H1 (cell line): ENCODE results near the gene UBN2.

Source experiments
- CTCF ChIP-seq, 3 experiments: IDR thresholded peaks; 1 replicate in 2 of 3; 2 replicates in 1 of 3; pipeline versions ENCODE4 v1.5.1 to v1.6.1; 2011; ENCODE audit warnings: low read length in 3 of 3, mild to moderate bottlenecking in 3 of 3, inconsistent platforms in 2 of 3, low read depth in 1 of 3, moderate library complexity in 1 of 3; ENCODE audit not compliant: insufficient read depth in 1 of 3; ENCODE audit errors: control extremely low read depth in 1 of 3
- EZH2 ChIP-seq: fragments of 200-600 bp; sonication (generic); IDR thresholded peaks from 2 replicates; pipeline ENCODE4 v1.7.1; 2012; ENCODE audit warnings: low read depth, mild to moderate bottlenecking, moderate library complexity, low read length, inconsistent platforms; ENCODE audit not compliant: severe bottlenecking
- POLR2A ChIP-seq, 2 experiments: IDR thresholded peaks; 1 replicate in 1 of 2; 2 replicates in 1 of 2; pipeline ENCODE4 v1.6.1; 2011; ENCODE audit warnings: low read depth in 2 of 2, low read length in 2 of 2, mild to moderate bottlenecking in 2 of 2; ENCODE audit errors: control extremely low read depth in 1 of 2

- TF ChIP-seq POLR2A (IDR thresholded peaks at IDR 0.05; ENCODE audit: control extremely low read depth in 1 of 2, low read depth in 2 of 2, low read length in 2 of 2) (no peak), CTCF (IDR thresholded peaks at IDR 0.05; ENCODE audit: control extremely low read depth in 1 of 3, insufficient read depth in 1 of 3, low read depth in 1 of 3, low read length in 3 of 3) (no peak), EZH2 (no peak)
Observed at GRCh38 chr7:139332697-139333359, 101.8 kb downstream of the UBN2 start.
